Measurements from ENCODE around the gene ELAVL2.

- TF ChIP-seq POLR2A (IDR thresholded peaks at IDR 0.05) (no peak), CTCF (IDR thresholded peaks at IDR 0.05) (no peak)
Measured at GRCh38 chr9:23686896-23687295, 139.1 kb downstream of the ELAVL2 start.
